Subcutaneous preadipocyte (primary cell): ENCODE measurements around the gene SRSF4. TPM values are rescaled to one million over a fixed set of nuclear protein-coding genes. Genes with fewer than 3 reads are reported as not detected.

ENCODE experiments used
- small RNA-seq: library from RNA; depleted of rRNA; stranded (forward); fragments of <200 nt; gene quantifications from one replicate; pipeline ENCODE3, GENCODE V24; 2012
- total RNA-seq: library from RNA; depleted of rRNA; stranded (reverse); fragments of >200 nt; gene quantifications from 2 replicates; pipeline ENCODE4 v1.2.3, GENCODE V29; 2012

Gene SRSF4
- 23.1 and 32.8 TPM in 2 replicates for total RNA-seq

DNA sequence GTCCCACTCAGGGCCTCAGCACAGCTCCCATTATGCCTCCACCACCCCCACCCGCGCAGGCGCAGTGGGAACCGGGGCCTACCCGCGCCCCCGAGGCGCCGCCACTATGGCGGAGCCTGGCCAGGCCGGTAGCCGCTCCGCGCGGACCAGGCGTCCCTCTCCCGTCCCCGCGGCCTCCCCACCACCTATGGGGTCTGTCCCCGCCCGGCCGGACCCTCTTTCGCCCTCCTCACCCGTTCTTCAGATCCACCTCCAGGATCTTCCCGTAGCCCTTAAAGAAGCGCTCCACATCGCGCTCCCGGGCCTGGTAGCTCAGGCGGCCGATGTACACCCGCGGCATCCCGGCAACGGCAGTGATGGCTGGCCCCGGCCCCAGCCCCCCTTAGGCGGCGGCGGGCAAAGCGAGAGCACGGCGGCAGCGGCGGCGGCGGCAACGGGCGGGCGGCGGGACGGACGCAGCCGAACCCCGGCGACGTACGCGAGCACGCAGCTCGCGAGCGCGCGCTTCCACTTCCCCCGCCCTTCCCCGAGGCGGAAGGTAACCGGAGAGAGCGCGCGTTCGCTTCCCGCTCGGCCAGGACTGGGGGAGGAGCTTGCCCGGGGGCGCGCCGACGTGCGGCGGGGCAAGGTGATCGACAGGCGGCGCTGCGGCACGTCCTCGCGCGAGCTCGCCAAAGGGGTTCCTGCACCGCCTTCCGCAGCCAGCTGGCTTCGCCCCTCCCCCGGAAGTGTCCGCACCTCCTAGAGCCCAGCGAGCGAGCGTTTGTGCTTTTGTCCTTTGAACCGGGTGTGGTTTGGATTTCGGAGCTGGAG lies at the start of gene SRSF4:
TSS of gene SRSF4 (minus strand) at position 488 of the 813 bp plus-strand sequence. CDS start at position 340, 148 bp downstream.

DNA sequence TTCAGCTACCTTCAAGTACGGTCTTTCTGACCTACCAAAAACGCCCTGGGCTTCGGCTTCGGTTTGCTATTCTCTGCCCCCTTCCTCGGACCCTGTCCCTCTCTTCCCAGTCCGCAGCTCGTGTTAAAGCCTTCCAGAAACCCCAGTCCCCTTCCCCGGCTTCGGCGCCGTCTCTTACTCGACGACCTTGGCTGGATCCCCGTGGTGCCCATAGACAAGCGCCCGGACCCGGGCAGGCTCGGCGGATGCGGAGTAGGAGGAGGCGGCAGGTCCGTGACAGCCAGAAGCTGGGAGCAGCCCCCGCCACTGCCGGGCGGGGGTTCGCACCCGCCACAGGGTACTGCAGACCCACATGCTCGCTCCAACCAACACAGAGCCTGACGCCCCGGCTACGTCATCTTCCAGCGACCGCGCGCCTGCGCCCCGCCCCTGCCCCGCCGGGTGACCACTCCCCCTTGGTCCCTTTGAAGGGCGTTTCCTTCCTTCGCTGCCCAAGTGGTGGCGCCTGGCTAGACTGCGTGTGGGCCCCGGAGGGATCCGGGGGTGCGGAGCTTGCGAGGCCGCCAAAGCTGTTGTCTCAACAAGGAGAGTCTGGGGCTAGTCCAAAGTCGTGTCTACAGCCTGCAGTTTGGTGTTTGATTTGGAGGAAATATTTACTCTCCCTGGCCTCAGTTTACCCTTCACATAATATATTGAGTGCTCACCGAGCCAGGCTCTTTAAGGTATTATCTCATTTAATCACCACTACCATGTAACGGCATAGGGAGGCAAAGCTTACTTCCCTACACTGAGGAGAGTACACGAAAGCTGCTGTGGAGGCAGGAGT lies 49.1 kb upstream of the SRSF4 start, which contains the start of gene MECR:
TSS of gene MECR (minus strand) at position 382 of the 826 bp plus-strand sequence. CDS start at position 354, 28 bp downstream.

DNA sequence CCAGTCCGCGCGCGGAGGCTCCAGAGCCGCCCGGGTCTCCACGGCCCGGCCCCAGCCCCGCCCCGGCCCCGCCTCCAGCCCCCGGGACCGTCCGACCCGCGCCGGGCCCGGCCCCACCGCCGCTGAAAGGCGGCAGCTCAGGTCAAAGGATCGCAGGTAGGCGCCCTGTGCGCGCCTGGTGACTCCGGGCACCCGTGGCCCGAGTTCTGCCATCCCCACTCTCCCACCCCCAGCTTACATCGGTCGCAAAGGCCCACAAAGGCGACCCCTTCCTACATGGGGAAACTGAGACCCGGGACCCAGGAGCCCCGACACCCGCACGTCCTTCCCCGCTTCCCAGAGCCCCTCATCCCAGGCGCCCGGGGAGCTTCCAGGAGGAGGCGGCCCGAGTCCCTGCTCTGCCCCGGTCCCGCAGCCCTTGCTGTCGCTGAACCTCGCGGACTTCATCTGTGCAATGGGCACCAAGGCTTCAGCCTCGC lies 57.8 kb downstream of the SRSF4 start, which contains the start of gene TMEM200B:
TSS of gene TMEM200B (minus strand) at position 17 of the 479 bp plus-strand sequence. CDS start 2,075 bp downstream, outside the sequence.

Small RNAs within 50 kb of the gene (small RNA-seq; reads per million reads assigned to genes)
- not detected for gene RF02271

Other genes starting within 250 kb of the SRSF4 start
- gene TMEM200B, start 58.0 kb downstream of the SRSF4 start, total RNA-seq = 9.9 and 11.5 TPM in 2 replicates
- gene MECR, start 49.0 kb upstream of the SRSF4 start, total RNA-seq = 36.7 and 43.2 TPM in 2 replicates
- gene PTPRU, start 54.6 kb upstream of the SRSF4 start, total RNA-seq = 8.8 and 20.1 TPM in 2 replicates